C4-2B (cell line): Measurements from ENCODE around the gene ARMC2.

Experiments
- CTCF ChIP-seq: fragments of 450-650 bp; conservative IDR thresholded peaks from 2 replicates; pipeline ENCODE4 v1.5.1; 2017; ENCODE audit warnings: mild to moderate bottlenecking
- ZFX ChIP-seq: fragments of 450-650 bp; IDR thresholded peaks from 2 replicates; pipeline ENCODE4 v1.6.1; 2017

GRCh38 chr6:108952776-108953486 is 104.7 kb downstream of the ARMC2 start:
- TF ChIP-seq CTCF: no peak
- TF ChIP-seq ZFX: no peak
